ENCODE results near the gene LAMC3.

DNA sequence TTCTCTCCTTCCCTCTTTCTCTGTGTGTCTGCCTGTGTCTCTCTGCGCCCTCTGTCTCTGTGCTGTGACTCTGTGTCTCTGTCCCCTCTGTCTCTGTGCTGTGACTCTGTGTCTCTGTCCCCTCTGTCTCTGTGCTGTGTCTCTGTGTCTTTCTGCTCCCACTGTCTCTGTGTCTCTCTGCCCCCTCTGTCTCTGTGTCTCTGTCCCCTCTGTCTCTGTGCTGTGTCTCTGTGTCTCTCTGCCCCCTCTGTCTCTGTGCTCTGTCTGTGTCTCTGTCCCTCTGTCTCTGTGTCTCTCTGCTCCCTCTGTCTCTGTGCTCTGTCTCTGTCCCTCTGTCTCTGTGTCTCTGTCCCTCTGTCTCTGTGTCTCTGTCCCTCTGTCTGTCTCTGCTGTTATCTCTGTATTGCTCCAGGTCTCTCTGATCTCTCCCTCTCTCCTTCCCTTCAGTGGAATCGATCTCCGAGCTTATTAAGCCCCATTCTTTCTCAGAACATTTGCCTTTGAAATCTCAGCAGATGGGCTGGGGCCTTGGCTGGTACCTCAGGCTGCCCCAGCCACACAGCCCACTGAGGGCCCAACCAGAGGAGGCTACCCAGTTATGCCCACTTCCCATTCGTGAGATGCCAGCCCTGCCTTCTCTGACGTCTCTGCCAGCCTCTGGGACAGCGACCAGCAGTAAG is 36.6 kb upstream of the LAMC3 start:
- TF ChIP-seq EZH2 (IDR thresholded peaks at IDR 0.05; ENCODE audit: insufficient read depth, poor library complexity, severe bottlenecking) = no peak
- TF ChIP-seq EZH2phosphoT487 (IDR thresholded peaks at IDR 0.05; ENCODE audit: insufficient read depth, low read depth) = no peak
